Measurements from ENCODE around the gene SHH.

SHH gene

DNA sequence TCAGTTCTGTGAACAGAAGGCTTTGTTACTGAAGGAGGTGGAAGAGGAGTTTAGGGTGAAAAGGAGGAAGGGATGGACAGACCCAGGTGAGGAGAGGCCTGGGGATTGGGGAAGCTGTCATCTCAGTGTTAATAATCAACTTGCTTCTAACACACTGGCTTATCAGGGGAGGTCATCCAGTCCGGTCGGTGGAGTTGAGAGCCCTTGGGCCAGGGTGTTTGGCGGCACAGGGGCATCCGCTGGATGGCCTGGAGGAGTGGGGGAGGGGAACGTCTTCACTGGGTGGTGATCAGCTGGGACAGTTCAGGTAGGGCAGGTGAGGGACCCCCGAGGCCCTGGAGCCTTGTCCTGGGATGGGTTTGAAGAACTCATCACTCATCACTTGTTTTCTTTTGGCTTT, 33.9 kb downstream of the SHH start:
- Histone ChIP-seq H3K4me1 (ENCODE audit: control insufficient read depth, insufficient read depth, low read length) (no peaks in the 10 kb centered on the region), H3K9me3 (ENCODE audit: control insufficient read depth, insufficient read depth, low read depth, low read length) (no peaks in the 10 kb centered on the region), H3K4me3 (ENCODE audit: low read depth, low read length) (no peak overlapping the region), H3K27ac (ENCODE audit: extremely low read depth, low read depth, low read length) (no peak overlapping the region), H3K36me3 (ENCODE audit: control insufficient read depth in 2 of 2, insufficient read depth in 1 of 2, low read length in 2 of 2) (peaks cover 0 to 89% of the 10 kb centered on the region in 2 experiments; a peak in 2 of 3 replicates)
- ChIA-PET POLR2A (no interaction called here), CTCF (interaction anchor here (0.7 to 1.0 kb wide), 2 partner anchors 21 to 180 kb away, joined by 3 to 5 read pairs; no protein-coding TSS in a partner anchor)
- TF ChIP-seq, protein P1, sequence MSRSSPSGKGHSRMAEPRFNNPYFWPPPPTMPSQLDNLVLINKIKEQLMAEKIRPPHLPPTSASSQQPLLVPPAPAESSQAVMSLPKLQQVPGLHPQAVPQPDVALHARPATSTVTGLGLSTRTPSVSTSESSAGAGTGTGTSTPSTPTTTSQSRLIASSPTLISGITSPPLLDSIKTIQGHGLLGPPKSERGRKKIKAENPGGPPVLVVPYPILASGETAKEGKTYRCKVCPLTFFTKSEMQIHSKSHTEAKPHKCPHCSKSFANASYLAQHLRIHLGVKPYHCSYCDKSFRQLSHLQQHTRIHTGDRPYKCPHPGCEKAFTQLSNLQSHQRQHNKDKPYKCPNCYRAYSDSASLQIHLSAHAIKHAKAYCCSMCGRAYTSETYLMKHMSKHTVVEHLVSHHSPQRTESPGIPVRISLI (tag by site-specific recombination; IDR thresholded peaks at IDR 0.05), result no peak
- TF ChIP-seq, protein P2, sequence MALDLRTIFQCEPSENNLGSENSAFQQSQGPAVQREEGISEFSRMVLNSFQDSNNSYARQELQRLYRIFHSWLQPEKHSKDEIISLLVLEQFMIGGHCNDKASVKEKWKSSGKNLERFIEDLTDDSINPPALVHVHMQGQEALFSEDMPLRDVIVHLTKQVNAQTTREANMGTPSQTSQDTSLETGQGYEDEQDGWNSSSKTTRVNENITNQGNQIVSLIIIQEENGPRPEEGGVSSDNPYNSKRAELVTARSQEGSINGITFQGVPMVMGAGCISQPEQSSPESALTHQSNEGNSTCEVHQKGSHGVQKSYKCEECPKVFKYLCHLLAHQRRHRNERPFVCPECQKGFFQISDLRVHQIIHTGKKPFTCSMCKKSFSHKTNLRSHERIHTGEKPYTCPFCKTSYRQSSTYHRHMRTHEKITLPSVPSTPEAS (tag by site-specific recombination; IDR thresholded peaks at IDR 0.05), result no peak
- TF ChIP-seq ZNF292 (tag by site-specific recombination; IDR thresholded peaks at IDR 0.05; ENCODE audit: borderline replicate concordance, low read depth) (no peak), ZNF544 (tag by site-specific recombination; IDR thresholded peaks at IDR 0.05) (no peak), ZNF792 (tag by site-specific recombination; IDR thresholded peaks at IDR 0.05) (no peak), GLI4 (tag by site-specific recombination; IDR thresholded peaks at IDR 0.05) (no peak)

DNA sequence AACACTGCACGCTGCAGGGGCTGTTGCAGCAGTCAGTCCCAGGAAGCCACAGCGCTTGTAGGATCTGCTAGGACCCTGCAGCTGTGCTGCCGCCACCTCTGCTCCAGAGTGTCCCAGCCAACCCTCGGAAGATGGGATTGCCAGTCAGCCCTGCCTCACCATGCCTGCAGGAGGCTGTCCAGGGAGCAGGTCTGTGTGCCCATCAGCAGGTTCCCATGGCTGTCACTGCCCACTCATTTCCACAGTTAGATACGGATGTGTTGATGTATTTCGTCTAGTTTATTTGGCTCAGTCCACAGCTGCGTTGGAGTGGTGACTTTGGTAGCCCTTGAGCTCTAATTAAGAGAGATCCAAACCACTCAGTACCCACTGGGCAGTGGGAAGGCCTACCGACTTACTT, 35.7 kb downstream of the SHH start:
- TF ChIP-seq MYNN (tag by site-specific recombination; IDR thresholded peaks at IDR 0.05; ENCODE audit: borderline replicate concordance) (no peak), YY1 (tag by site-specific recombination; IDR thresholded peaks at IDR 0.05) (no peak), ZNF626 (tag by site-specific recombination; IDR thresholded peaks at IDR 0.05) (no peak), MZF1 (tag by site-specific recombination; IDR thresholded peaks at IDR 0.05; ENCODE audit: borderline replicate concordance) (no peak), SP3 (tag by site-specific recombination; IDR thresholded peaks at IDR 0.05) (no peak), BCL11B (tag by site-specific recombination; IDR thresholded peaks at IDR 0.05; ENCODE audit: low read depth) (no peak), ZNF660 (tag by site-specific recombination; IDR thresholded peaks at IDR 0.05) (no peak), ZNF501 (tag by site-specific recombination; IDR thresholded peaks at IDR 0.05) (no peak), MEIS1 (CRISPR knock-in tag; IDR thresholded peaks at IDR 0.05; ENCODE audit: borderline replicate concordance) (no peak)
- CTCF ChIA-PET, result no interaction called here
- H3K4me3 ChIP-seq (ENCODE audit: low read depth, low read length), result no peak overlapping the region
- H3K36me3 ChIP-seq (ENCODE audit: control insufficient read depth in 2 of 2, insufficient read depth in 1 of 2, low read length in 2 of 2), result peaks cover 0 to 87% of the 10 kb centered on the region in 2 experiments; a peak in 2 of 3 replicates
- no peaks in the 10 kb centered on the region for H3K9me3 ChIP-seq (ENCODE audit: control insufficient read depth, insufficient read depth, low read depth, low read length)
- no peaks in the 10 kb centered on the region for H3K4me1 ChIP-seq (ENCODE audit: control insufficient read depth, insufficient read depth, low read length)
- POLR2A ChIA-PET, result no interaction called here
- no peak overlapping the region for H3K27ac ChIP-seq (ENCODE audit: extremely low read depth, low read depth, low read length)

DNA sequence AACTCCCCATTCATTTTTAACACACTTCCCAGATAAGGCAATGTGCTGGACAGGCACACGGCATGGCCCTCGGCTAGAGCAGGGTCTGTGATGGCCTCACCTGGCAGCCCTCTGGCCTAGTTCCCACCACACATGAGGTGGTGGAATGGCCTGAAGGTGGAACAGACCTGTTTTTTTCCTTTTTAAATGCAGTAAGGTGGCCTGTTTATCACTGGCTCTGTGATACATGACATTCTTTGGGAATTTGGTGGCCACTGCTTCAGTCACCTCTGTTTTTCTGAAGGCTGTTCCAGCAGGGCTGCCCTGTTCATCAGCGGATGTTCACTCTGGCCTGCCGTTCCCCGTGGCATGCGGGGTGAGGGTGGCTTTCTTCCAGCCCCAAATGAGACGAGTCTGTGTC, 36.6 kb downstream of the SHH start:
- Histone ChIP-seq H3K27ac (ENCODE audit: extremely low read depth, low read depth, low read length) (no peak overlapping the region), H3K36me3 (ENCODE audit: control insufficient read depth in 2 of 2, insufficient read depth in 1 of 2, low read length in 2 of 2) (peaks cover 0 to 86% of the 10 kb centered on the region in 2 experiments; a peak in 2 of 3 replicates), H3K9me3 (ENCODE audit: control insufficient read depth, insufficient read depth, low read depth, low read length) (no peaks in the 10 kb centered on the region), H3K4me3 (ENCODE audit: low read depth, low read length) (no peak overlapping the region), H3K4me1 (ENCODE audit: control insufficient read depth, insufficient read depth, low read length) (no peaks in the 10 kb centered on the region)
- ChIA-PET POLR2A (no interaction called here), CTCF (no interaction called here)
- TF ChIP-seq ZNF843 (tag by site-specific recombination; IDR thresholded peaks at IDR 0.05), result no peak
- TF ChIP-seq, protein P3, sequence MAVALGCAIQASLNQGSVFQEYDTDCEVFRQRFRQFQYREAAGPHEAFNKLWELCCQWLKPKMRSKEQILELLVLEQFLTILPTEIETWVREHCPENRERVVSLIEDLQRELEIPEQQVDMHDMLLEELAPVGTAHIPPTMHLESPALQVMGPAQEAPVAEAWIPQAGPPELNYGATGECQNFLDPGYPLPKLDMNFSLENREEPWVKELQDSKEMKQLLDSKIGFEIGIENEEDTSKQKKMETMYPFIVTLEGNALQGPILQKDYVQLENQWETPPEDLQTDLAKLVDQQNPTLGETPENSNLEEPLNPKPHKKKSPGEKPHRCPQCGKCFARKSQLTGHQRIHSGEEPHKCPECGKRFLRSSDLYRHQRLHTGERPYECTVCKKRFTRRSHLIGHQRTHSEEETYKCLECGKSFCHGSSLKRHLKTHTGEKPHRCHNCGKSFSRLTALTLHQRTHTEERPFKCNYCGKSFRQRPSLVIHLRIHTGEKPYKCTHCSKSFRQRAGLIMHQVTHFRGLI (tag by site-specific recombination; IDR thresholded peaks at IDR 0.05), result no peak
- no peak for TF ChIP-seq EGR2 (tag by site-specific recombination; IDR thresholded peaks at IDR 0.05; ENCODE audit: low read depth)
